PC-3 (cell line): Measurements from ENCODE around the gene TTC33. TPM values are rescaled to one million over a fixed set of nuclear protein-coding genes. Genes with fewer than 3 reads are reported as not detected.

Source experiments
- ATAC-seq: fragments of 200-7000 bp; cut with Tn5 transposase; 2 replicates; pipeline ENCODE4 v1.9.1; 2020; ENCODE audit warnings: mild to moderate bottlenecking, moderate library complexity
- BruUV-seq: library from RNA; stranded (reverse); fragments of 400-500 nt; replicated peaks from 2 replicates; lab custom pipeline; 2021; lab: Mats Ljungman, UMichigan
- CTCF ChIA-PET: fragments of 300-600 bp; sonication (Branson Sonifier 250); formaldehyde crosslinking; loops from one replicate; lab custom pipeline; 2022; ENCODE audit warnings: antibody characterized with exemption; lab: Charles Lee
- POLR2A ChIA-PET: fragments of 300-600 bp; sonication (Branson Sonifier 250); formaldehyde crosslinking; loops from one replicate; lab custom pipeline; 2022; ENCODE audit warnings: antibody characterized with exemption; ENCODE audit not compliant: unreplicated experiment; lab: Charles Lee
- DNase-seq: peaks from one replicate; pipeline ENCODE4 v3.0.0-alpha.2; 2015
- H2AFZ ChIP-seq: fragments of 300-600 bp; sonication (generic); 2 replicates; pipeline ENCODE4 v1.6.0; 2016; ENCODE audit warnings: antibody characterized with exemption, low read length
- H3F3A ChIP-seq: fragments of 300-600 bp; sonication (generic); one replicate; pipeline ENCODE4 v1.6.0; 2017; ENCODE audit warnings: antibody characterized with exemption, low read length, control low read depth, mild to moderate bottlenecking; ENCODE audit not compliant: unreplicated experiment
- H3K27ac ChIP-seq: fragments of 300-600 bp; sonication (generic); 2 replicates; pipeline ENCODE4 v1.5.1; 2016; ENCODE audit warnings: mild to moderate bottlenecking, low read length
- H3K27me3 ChIP-seq: fragments of 300-600 bp; sonication (generic); 2 replicates; pipeline ENCODE4 v1.6.1; 2016; ENCODE audit warnings: low read length, mixed read lengths
- H3K36me3 ChIP-seq: fragments of 300-600 bp; sonication (generic); 2 replicates; pipeline ENCODE4 v1.6.1; 2016; ENCODE audit warnings: low read depth, mixed run types, low read length, mixed read lengths
- H3K4me1 ChIP-seq: fragments of 300-600 bp; sonication (generic); 2 replicates; pipeline ENCODE4 v1.5.1; 2016; ENCODE audit warnings: low read length; ENCODE audit not compliant: insufficient read depth
- H3K4me2 ChIP-seq: fragments of 300-600 bp; sonication (generic); 2 replicates; pipeline ENCODE4 v1.6.0; 2016; ENCODE audit warnings: low read length
- H3K4me3 ChIP-seq: fragments of 300-600 bp; sonication (generic); 2 replicates; pipeline ENCODE4 v1.5.1; 2016; ENCODE audit warnings: mild to moderate bottlenecking, low read length, mixed read lengths
- H3K79me2 ChIP-seq: fragments of 300-600 bp; sonication (generic); 2 replicates; pipeline ENCODE4 v1.6.1; 2017; ENCODE audit warnings: low read length, mixed read lengths
- H3K9ac ChIP-seq: fragments of 300-600 bp; sonication (generic); 2 replicates; pipeline ENCODE4 v1.6.0; 2016; ENCODE audit warnings: mild to moderate bottlenecking, low read length
- H3K9me2 ChIP-seq: fragments of 300-600 bp; sonication (generic); replicated peaks from 2 replicates; pipeline ENCODE4 v1.6.1; 2016; ENCODE audit warnings: mixed run types, low read length, mixed read lengths
- H3K9me3 ChIP-seq: fragments of 300-600 bp; sonication (generic); 2 replicates; pipeline ENCODE4 v1.6.1; 2016; ENCODE audit warnings: low read length, mixed read lengths
- H4K20me1 ChIP-seq: fragments of 300-600 bp; sonication (generic); 2 replicates; pipeline ENCODE4 v1.6.1; 2016; ENCODE audit warnings: low read length, mixed read lengths
- CTCF ChIP-seq: fragments of 300-600 bp; sonication (generic); conservative IDR thresholded peaks from 2 replicates; pipeline ENCODE4 v1.5.1; 2017; ENCODE audit warnings: antibody characterized with exemption, low read depth, mild to moderate bottlenecking, low read length
- EZH2 ChIP-seq: fragments of 300-600 bp; sonication (generic); IDR thresholded peaks from one replicate; pipeline ENCODE4 v1.6.1; 2017; ENCODE audit warnings: antibody characterized with exemption, mild to moderate bottlenecking, low read length; ENCODE audit not compliant: unreplicated experiment
- EZH2phosphoT487 ChIP-seq: fragments of 300-600 bp; sonication (generic); IDR thresholded peaks from 2 replicates; pipeline ENCODE4 v1.6.1; 2018; ENCODE audit warnings: mild to moderate bottlenecking, antibody characterized with exemption, low read length, borderline replicate concordance
- intact Hi-C: fragments of 100-400 bp; cut with micrococcal nuclease; formaldehyde crosslinking; loops from 2 replicates; pipeline ENCODE4 v1.9.0; 2023
- total RNA-seq: library from RNA; depleted of rRNA; stranded (reverse); fragments of >200 nt; gene quantifications from 2 replicates; pipeline ENCODE4 v1.2.3, GENCODE V29; 2014

The TTC33 gene
- total RNA-seq, 1 experiment from 2014 or later, result 9.0 TPM

DNA sequence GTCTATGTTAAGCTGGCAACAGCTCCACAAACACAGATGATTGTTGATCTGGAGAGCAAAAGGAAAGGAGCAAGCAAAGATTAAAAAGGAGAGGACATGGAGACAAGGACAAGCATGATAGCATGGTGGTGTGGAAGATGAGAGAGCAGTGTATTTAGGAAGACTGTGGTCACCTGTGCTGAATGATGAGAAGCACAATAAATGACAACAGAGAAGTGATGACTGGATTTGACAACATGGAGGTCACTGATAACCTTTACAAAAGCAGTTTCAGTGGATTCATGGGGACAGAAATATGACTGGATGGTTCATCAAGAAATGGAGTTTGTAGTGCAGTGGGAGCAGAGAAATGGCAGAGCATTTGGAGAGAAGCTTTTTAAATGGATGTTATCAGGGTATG, 20.2 kb downstream of the TTC33 start:
- Histone ChIP-seq H4K20me1 (no peaks in the 10 kb centered on the region), H3K27ac (0 out of 2 replicates have a peak overlapping the region, but pooled peaks have one; percentile 7), H3K36me3 (peaks cover 6% of the 10 kb centered on the region; the same call in 1 of the 2 replicates), H3K4me1 (peaks cover 16% of the 10 kb centered on the region), H2AFZ (no peak overlapping the region), H3F3A (no peaks in the 10 kb centered on the region), H3K4me2 (peak overlapping the region; percentile 19; the same call in 1 of the 2 replicates), H3K4me3 (no peak overlapping the region), H3K27me3 (no peaks in the 10 kb centered on the region), H3K9ac (no peak overlapping the region), H3K9me2 (no peaks in the 10 kb centered on the region), H3K9me3 (no peaks in the 10 kb centered on the region), H3K79me2 (0 out of 2 replicates have a peak, but pooled peaks cover 5% of the 10 kb centered on the region)
- CTCF ChIA-PET, result interaction anchor here (0.6 kb wide), 2 partner anchors 11 to 46 kb away, joined by 3 to 4 read pairs; no protein-coding TSS in a partner anchor
- POLR2A ChIA-PET, result no interaction called here
- TF ChIP-seq EZH2phosphoT487, result no peak
- no peak for TF ChIP-seq CTCF
- no peak for TF ChIP-seq EZH2
- DNase-seq (no peak), ATAC-seq (no peak)
- BruUV-seq, result no TSS peak
- intact Hi-C loops, result loop anchor here (1.0 to 5.0 kb wide), 11 partner anchors 46 to 1153 kb away; no protein-coding TSS in a partner anchor

DNA sequence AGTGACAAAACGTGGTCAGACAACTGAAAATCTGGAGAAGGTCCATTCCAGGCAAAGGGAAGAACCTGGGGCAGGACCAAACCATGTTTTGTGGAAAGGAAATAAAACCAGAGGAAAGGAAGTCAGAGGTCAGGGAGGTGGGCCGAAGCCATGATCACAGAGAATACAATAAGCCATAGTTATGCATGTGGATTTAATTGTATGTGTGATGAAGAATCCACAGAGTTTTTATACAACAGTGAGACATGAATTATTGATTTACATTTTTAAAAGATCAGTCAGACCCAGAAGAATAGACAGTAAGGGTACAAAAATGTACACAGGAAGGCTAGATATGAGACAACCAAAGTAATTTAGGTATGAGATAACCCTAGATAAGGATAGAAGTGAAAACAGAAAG, 20.8 kb downstream of the TTC33 start:
- POLR2A ChIA-PET, result no interaction called here
- BruUV-seq, result no TSS peak
- Histone ChIP-seq H2AFZ (no peak overlapping the region), H3K9me3 (no peaks in the 10 kb centered on the region), H3K79me2 (0 out of 2 replicates have a peak, but pooled peaks cover 5% of the 10 kb centered on the region), H3K27me3 (no peaks in the 10 kb centered on the region), H3K9me2 (no peaks in the 10 kb centered on the region), H3K27ac (peak overlapping the region; percentile 7), H4K20me1 (no peaks in the 10 kb centered on the region), H3K4me1 (peaks cover 16% of the 10 kb centered on the region), H3K9ac (no peak overlapping the region), H3K4me2 (peak overlapping the region; percentile 19), H3K36me3 (no peaks in the 10 kb centered on the region), H3F3A (no peaks in the 10 kb centered on the region), H3K4me3 (no peak overlapping the region)
- peak; percentile 67 for DNase-seq
- intact Hi-C loops, result loop anchor here (1.0 to 5.0 kb wide), 5 partner anchors 228 to 1153 kb away; no protein-coding TSS in a partner anchor
- peak; percentile 75 for ATAC-seq
- TF ChIP-seq EZH2, result no peak
- no peak for TF ChIP-seq CTCF
- TF ChIP-seq EZH2phosphoT487, result no peak
- CTCF ChIA-PET, result no interaction called here

DNA sequence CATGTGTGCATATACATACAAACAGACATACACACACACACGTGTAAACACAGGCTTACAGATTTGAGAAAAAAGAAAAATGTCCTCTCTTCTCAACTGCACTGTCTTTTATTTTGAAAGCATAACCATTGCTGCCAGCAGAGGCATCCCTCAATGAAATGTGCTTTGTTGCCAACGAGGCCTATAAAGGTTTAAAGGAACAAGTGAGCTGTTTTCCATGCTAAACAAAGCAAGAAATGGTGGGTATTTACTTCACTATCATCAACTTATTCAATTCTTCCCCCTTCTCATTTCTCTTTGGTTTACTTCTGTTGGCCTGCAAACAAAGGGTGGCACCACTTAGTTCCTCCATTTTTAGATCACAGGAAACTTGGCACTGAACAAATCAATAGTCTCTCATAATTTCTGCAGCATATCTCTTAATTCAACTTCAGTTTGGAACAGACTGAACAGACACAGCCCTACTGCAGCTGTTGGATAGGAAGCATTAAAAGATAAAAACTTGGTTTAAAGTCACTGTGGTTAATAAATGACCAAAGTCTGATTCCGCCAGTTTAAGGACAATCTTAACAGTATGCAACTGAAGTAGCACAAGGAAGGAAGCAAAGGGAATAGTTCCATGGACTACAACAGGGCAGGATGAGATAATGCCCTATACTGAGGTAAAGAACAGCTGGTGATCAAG, 21.7 kb downstream of the TTC33 start:
- Histone ChIP-seq H2AFZ (no peak overlapping the region), H3K4me1 (peaks cover 16% of the 10 kb centered on the region), H3K79me2 (0 out of 2 replicates have a peak, but pooled peaks cover 5% of the 10 kb centered on the region), H3K27me3 (no peaks in the 10 kb centered on the region), H3K9me3 (no peaks in the 10 kb centered on the region), H3K9ac (no peak overlapping the region), H3K36me3 (no peaks in the 10 kb centered on the region), H3F3A (no peaks in the 10 kb centered on the region), H3K4me3 (no peak overlapping the region), H3K4me2 (no peak overlapping the region), H3K9me2 (no peaks in the 10 kb centered on the region), H4K20me1 (no peaks in the 10 kb centered on the region), H3K27ac (no peak overlapping the region)
- POLR2A ChIA-PET, result no interaction called here
- CTCF ChIA-PET, result interaction anchor here (0.6 kb wide), 2 partner anchors 45 to 178 kb away, joined by 3 to 5 read pairs; no protein-coding TSS in a partner anchor
- DNase-seq (no peak), ATAC-seq (no peak)
- intact Hi-C loops, result no loop called here
- BruUV-seq, result no TSS peak
- no peak for TF ChIP-seq EZH2
- TF ChIP-seq CTCF, result no peak
- TF ChIP-seq EZH2phosphoT487, result no peak
